22Rv1 (cell line): ENCODE data around the gene TANGO2.

Source experiments
- CTCF ChIP-seq: fragments of 450-650 bp; IDR thresholded peaks from 2 replicates; pipeline ENCODE4 v1.5.1; 2017; ENCODE audit warnings: mild to moderate bottlenecking
- ZFX ChIP-seq: fragments of 450-650 bp; IDR thresholded peaks from 2 replicates; pipeline ENCODE4 v1.6.1; 2017; ENCODE audit warnings: antibody characterized with exemption, borderline replicate concordance

- TF ChIP-seq CTCF: no peak
- no peak for TF ChIP-seq ZFX
These were observed 65.2 kb downstream of the TANGO2 start for GRCh38 chr22:20086101-20086599.
